Peyer's patch (tissue), 4 donors: ENCODE measurements around the gene LBH.

Experiments used
- POLR2A ChIP-seq, 2 donors: fragments of 450-650 bp; IDR thresholded peaks; one replicate each; pipeline ENCODE4 v1.5.1; 2017; ENCODE audit warnings: antibody characterized with exemption in 2 of 2, mild to moderate bottlenecking in 2 of 2, moderate library complexity in 2 of 2
- TF ChIP-seq, protein P1 (sequence below), 6 experiments: fragments of 450-650 bp in 4 of 6; fragments of 200-600 bp in 2 of 6; sonication (generic) in 1 of 6; IDR thresholded peaks; one replicate each; pipeline ENCODE4 v1.5.1; 2017 to 2019; ENCODE audit warnings: antibody characterized with exemption in 6 of 6, mild to moderate bottlenecking in 3 of 6, moderate library complexity in 1 of 6

DNA sequence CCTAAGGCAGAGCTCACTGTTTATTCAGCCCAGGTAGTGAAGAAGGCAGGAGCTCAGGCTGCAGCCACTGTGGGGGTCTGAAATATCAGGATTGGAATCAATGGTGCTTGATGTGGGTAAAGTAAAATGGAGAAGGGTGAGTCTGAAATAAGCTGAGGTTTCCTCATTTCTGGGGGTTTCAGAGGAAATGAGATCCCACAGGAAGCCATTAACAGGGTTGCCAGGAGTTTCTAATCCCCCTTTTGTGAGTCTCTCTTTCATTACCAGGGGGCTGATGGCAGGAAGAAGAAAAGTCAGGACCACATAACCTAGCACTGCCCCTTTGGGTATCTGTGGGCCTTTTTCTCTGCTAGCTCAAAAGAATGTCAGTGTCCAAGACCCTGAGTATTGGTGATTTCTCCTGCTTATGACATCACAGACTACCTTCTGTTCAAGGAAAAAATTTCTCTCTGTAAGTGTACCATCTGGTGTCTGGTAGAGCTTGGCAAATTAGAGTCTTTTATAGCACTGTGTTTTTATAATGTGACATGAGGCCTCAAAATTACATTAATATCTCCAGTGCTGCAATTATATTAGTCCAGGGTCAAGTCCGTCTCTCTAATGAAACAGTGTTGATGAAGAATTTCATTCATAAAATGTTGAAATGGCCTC is 56.0 kb downstream of the LBH start:
- TF ChIP-seq, protein P1, sequence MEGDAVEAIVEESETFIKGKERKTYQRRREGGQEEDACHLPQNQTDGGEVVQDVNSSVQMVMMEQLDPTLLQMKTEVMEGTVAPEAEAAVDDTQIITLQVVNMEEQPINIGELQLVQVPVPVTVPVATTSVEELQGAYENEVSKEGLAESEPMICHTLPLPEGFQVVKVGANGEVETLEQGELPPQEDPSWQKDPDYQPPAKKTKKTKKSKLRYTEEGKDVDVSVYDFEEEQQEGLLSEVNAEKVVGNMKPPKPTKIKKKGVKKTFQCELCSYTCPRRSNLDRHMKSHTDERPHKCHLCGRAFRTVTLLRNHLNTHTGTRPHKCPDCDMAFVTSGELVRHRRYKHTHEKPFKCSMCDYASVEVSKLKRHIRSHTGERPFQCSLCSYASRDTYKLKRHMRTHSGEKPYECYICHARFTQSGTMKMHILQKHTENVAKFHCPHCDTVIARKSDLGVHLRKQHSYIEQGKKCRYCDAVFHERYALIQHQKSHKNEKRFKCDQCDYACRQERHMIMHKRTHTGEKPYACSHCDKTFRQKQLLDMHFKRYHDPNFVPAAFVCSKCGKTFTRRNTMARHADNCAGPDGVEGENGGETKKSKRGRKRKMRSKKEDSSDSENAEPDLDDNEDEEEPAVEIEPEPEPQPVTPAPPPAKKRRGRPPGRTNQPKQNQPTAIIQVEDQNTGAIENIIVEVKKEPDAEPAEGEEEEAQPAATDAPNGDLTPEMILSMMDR (IDR thresholded peaks at IDR 0.05): no peak
- TF ChIP-seq POLR2A (IDR thresholded peaks at IDR 0.05): no peak
